ENCODE measurements around the gene PXN.
"Not testable (repeated sequence)": the region's sequence is repeated elsewhere in the genome, so short reads cannot be mapped to it uniquely, and the experiment has no call there.

The PXN gene

GRCh38 chr12:120209851-120210250, 55.7 kb downstream of the PXN start:
- no peak for DNase-seq (ENCODE audit: low read depth)

GRCh38 chr12:120207227-120207626, 58.3 kb downstream of the PXN start:
- no peak for DNase-seq (ENCODE audit: low read depth)

GRCh38 chr12:120206781-120207180, 58.7 kb downstream of the PXN start:
- not testable (repeated sequence) for DNase-seq (ENCODE audit: low read depth)

GRCh38 chr12:120206228-120206627, 59.3 kb downstream of the PXN start:
- DNase-seq (ENCODE audit: low read depth) = no peak

- no peak for DNase-seq (ENCODE audit: low read depth)
These were observed 61.4 kb downstream of the PXN start for GRCh38 chr12:120204171-120204570.

GRCh38 chr12:120200364-120200800, 65.1 kb downstream of the PXN start:
- no peak for DNase-seq (ENCODE audit: low read depth)

GRCh38 chr12:120199595-120200306, 65.8 kb downstream of the PXN start:
- no peak for DNase-seq (ENCODE audit: low read depth)

- DNase-seq (ENCODE audit: low read depth) = no peak
These were observed 66.5 kb downstream of the PXN start for GRCh38 chr12:120199025-120199424.

- no peak for DNase-seq (ENCODE audit: low read depth)
These were observed 68.0 kb downstream of the PXN start for GRCh38 chr12:120197542-120197887.

GRCh38 chr12:120196817-120197541, 68.6 kb downstream of the PXN start:
- DNase-seq (ENCODE audit: low read depth) = not testable (repeated sequence)

- no peak for DNase-seq (ENCODE audit: low read depth)
These were observed 69.2 kb downstream of the PXN start for GRCh38 chr12:120196363-120196762.

GRCh38 chr12:120194534-120195395, 70.8 kb downstream of the PXN start, which contains the start of gene GCN1:
TSS of gene GCN1 (minus strand) at chr12:120194715. CDS start at chr12:120194697, 18 bp downstream.
- DNase-seq (ENCODE audit: low read depth) = no peak

GRCh38 chr12:120194226-120194533, 71.3 kb downstream of the PXN start:
- no peak for DNase-seq (ENCODE audit: low read depth)

GRCh38 chr12:120193286-120193685, 72.2 kb downstream of the PXN start:
- DNase-seq (ENCODE audit: low read depth) = not testable (repeated sequence)

- DNase-seq (ENCODE audit: low read depth) = no peak
These were observed 74.5 kb downstream of the PXN start for GRCh38 chr12:120190985-120191480.

GRCh38 chr12:120190386-120190785, 75.1 kb downstream of the PXN start:
- no peak for DNase-seq (ENCODE audit: low read depth)

- DNase-seq (ENCODE audit: low read depth) = no peak
These were observed 78.9 kb downstream of the PXN start for GRCh38 chr12:120186654-120187053.

- DNase-seq (ENCODE audit: low read depth) = no peak
These were observed 82.3 kb downstream of the PXN start for GRCh38 chr12:120183211-120183631.

GRCh38 chr12:120181991-120182631, 83.4 kb downstream of the PXN start:
- no peak for DNase-seq (ENCODE audit: low read depth)

- DNase-seq (ENCODE audit: low read depth) = no peak
These were observed 84.6 kb downstream of the PXN start for GRCh38 chr12:120180975-120181374.

GRCh38 chr12:120175537-120175936, 90.0 kb downstream of the PXN start:
- no peak for DNase-seq (ENCODE audit: low read depth)

GRCh38 chr12:120175062-120175461, 90.5 kb downstream of the PXN start:
- DNase-seq (ENCODE audit: low read depth) = no peak

Data from non-pigmented ciliary epithelial cell (primary cell).